Chondrocyte (in vitro differentiated cells): Measurements from ENCODE around the gene IQCH. TPM values are rescaled to one million over a fixed set of nuclear protein-coding genes. Genes with fewer than 3 reads are reported as not detected.

Experiments
- DNase-seq: peaks from one replicate; pipeline ENCODE4 v3.0.0; 2021; ENCODE audit warnings: mixed read lengths, low spot score
- H3K27ac Mint-ChIP-seq: one replicate; pipeline ENCODE4 v1.8.0; 2021; ENCODE audit warnings: mild to moderate bottlenecking, moderate library complexity, mixed read lengths; ENCODE audit not compliant: unreplicated experiment
- H3K27me3 Mint-ChIP-seq: 2 replicates; pipeline ENCODE4 v1.8.0; 2021; ENCODE audit warnings: low read depth, mixed read lengths
- H3K36me3 Mint-ChIP-seq: 2 replicates; pipeline ENCODE4 v1.8.0; 2021; ENCODE audit warnings: low read depth, mixed read lengths
- H3K4me1 Mint-ChIP-seq: 2 replicates; pipeline ENCODE4 v1.8.0; 2021; ENCODE audit warnings: low read depth, mild to moderate bottlenecking, mixed read lengths
- H3K4me3 Mint-ChIP-seq: one replicate; pipeline ENCODE4 v1.8.0; 2021; ENCODE audit warnings: mild to moderate bottlenecking, moderate library complexity, mixed read lengths; ENCODE audit not compliant: unreplicated experiment
- H3K9me3 Mint-ChIP-seq: 2 replicates; pipeline ENCODE4 v1.8.0; 2021; ENCODE audit warnings: low read depth, mixed read lengths
- CTCF ChIP-seq: fragments of 200-600 bp; sonication (generic); IDR thresholded peaks from 2 replicates; pipeline ENCODE4 v1.5.0; 2021; ENCODE audit warnings: antibody characterized with exemption, mild to moderate bottlenecking, moderate library complexity
- total RNA-seq: library from RNA; stranded (reverse); gene quantifications from 3 replicates; pipeline ENCODE4 v1.2.1, GENCODE V29; 2021

The IQCH gene
- total RNA-seq, 1 donor from 2014 or later, result 1.0 TPM

- Mint-ChIP-seq H3K27me3 (peaks cover 4% of the 10 kb centered on the region), H3K36me3 (no peaks in the 10 kb centered on the region), H3K27ac (no peak overlapping the region), H3K4me3 (no peak overlapping the region), H3K4me1 (no peaks in the 10 kb centered on the region), H3K9me3 (no peaks in the 10 kb centered on the region)
- no peak for DNase-seq
- no peak for TF ChIP-seq CTCF
These were observed 135.4 kb downstream of the IQCH start for GRCh38 chr15:67389975-67390374.

GRCh38 chr15:67394873-67395639 lies 140.5 kb downstream of the IQCH start:
- no peaks in the 10 kb centered on the region for H3K4me1 Mint-ChIP-seq
- no peaks in the 10 kb centered on the region for H3K27me3 Mint-ChIP-seq
- DNase-seq, result no peak
- no peak overlapping the region for H3K27ac Mint-ChIP-seq
- no peak overlapping the region for H3K4me3 Mint-ChIP-seq
- no peak for TF ChIP-seq CTCF
- H3K9me3 Mint-ChIP-seq, result no peaks in the 10 kb centered on the region
- H3K36me3 Mint-ChIP-seq, result no peaks in the 10 kb centered on the region

- no peaks in the 10 kb centered on the region for H3K4me1 Mint-ChIP-seq
- no peaks in the 10 kb centered on the region for H3K27me3 Mint-ChIP-seq
- DNase-seq, result no peak
- no peaks in the 10 kb centered on the region for H3K36me3 Mint-ChIP-seq
- H3K9me3 Mint-ChIP-seq, result no peaks in the 10 kb centered on the region
- no peak overlapping the region for H3K4me3 Mint-ChIP-seq
- no peak overlapping the region for H3K27ac Mint-ChIP-seq
- no peak for TF ChIP-seq CTCF
These were observed 141.5 kb downstream of the IQCH start for GRCh38 chr15:67396114-67396513.

GRCh38 chr15:67397139-67397538 lies 142.6 kb downstream of the IQCH start:
- Mint-ChIP-seq H3K4me1 (no peaks in the 10 kb centered on the region), H3K27ac (no peak overlapping the region), H3K27me3 (no peaks in the 10 kb centered on the region), H3K4me3 (no peak overlapping the region), H3K36me3 (no peaks in the 10 kb centered on the region), H3K9me3 (no peaks in the 10 kb centered on the region)
- TF ChIP-seq CTCF, result peak; percentile 66
- no peak for DNase-seq

- no peak for TF ChIP-seq CTCF
- Mint-ChIP-seq H3K4me1 (no peaks in the 10 kb centered on the region), H3K4me3 (no peak overlapping the region), H3K27me3 (peaks cover 10% of the 10 kb centered on the region), H3K36me3 (no peaks in the 10 kb centered on the region), H3K27ac (no peak overlapping the region), H3K9me3 (no peaks in the 10 kb centered on the region)
- DNase-seq, result no peak
These were observed 145.3 kb downstream of the IQCH start for GRCh38 chr15:67399925-67400324.
